ENCODE measurements around the gene CLMN.

DNA sequence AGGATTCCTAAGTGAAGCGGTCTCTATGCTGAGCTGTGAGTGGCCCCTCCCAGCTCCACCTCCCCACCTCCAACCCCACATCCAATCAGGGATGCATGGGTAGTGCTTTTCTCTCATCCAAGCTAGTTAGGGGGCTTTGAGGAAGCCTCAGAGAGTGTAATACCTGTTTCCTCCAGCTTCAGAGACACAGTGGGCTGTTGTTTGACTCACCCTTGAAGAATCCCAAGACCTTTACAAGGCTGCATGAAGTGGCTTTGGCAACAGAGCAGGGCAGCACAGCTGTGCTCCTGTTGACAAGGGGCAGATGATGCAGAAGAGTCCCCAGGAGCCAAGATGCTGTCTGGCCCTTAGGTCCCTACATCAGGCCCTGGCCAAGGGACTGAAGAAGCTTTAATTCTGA is 27.1 kb upstream of the CLMN start:
- TF ChIP-seq POLR2AphosphoS5 (IDR thresholded peaks at IDR 0.05) (no peak), EP300 (IDR thresholded peaks at IDR 0.05) (no peak), POLR2A (IDR thresholded peaks at IDR 0.05; ENCODE audit: low read depth) (no peak)
- TF ChIP-seq, protein P1, sequence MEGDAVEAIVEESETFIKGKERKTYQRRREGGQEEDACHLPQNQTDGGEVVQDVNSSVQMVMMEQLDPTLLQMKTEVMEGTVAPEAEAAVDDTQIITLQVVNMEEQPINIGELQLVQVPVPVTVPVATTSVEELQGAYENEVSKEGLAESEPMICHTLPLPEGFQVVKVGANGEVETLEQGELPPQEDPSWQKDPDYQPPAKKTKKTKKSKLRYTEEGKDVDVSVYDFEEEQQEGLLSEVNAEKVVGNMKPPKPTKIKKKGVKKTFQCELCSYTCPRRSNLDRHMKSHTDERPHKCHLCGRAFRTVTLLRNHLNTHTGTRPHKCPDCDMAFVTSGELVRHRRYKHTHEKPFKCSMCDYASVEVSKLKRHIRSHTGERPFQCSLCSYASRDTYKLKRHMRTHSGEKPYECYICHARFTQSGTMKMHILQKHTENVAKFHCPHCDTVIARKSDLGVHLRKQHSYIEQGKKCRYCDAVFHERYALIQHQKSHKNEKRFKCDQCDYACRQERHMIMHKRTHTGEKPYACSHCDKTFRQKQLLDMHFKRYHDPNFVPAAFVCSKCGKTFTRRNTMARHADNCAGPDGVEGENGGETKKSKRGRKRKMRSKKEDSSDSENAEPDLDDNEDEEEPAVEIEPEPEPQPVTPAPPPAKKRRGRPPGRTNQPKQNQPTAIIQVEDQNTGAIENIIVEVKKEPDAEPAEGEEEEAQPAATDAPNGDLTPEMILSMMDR (IDR thresholded peaks at IDR 0.05): no peak

All from esophagus muscularis mucosa (tissue), 4 donors.